Tibial artery (tissue), 4 donors: ENCODE data around the gene HLA-DMB.

Experiments used
- DNase-seq, 2 donors: peaks; one replicate each; pipeline ENCODE4 v3.0.0-alpha.2; 2019
- H3K27ac ChIP-seq, 2 donors: fragments of 200-600 bp; sonication (generic) in 1 of 2; 1 replicate in 1 of 2; 2 replicates in 1 of 2; pipeline ENCODE4 v1.5.1; 2018 to 2019; ENCODE audit warnings: mild to moderate bottlenecking in 1 of 2
- H3K27me3 ChIP-seq, 2 donors: fragments of 200-600 bp; sonication (generic) in 1 of 2; one replicate each; pipeline versions ENCODE4 v1.5.1 to v1.6.0; 2016 to 2019
- H3K36me3 ChIP-seq, 3 donors: fragments of 200-600 bp; sonication (generic) in 2 of 3; one replicate each; pipeline ENCODE4 v1.5.1; 2016 to 2019; ENCODE audit warnings: mild to moderate bottlenecking in 2 of 3
- H3K4me1 ChIP-seq, 4 donors: fragments of 200-600 bp; sonication (generic) in 2 of 4; 1 replicate in 3 of 4; 2 replicates in 1 of 4; pipeline ENCODE4 v1.5.1; 2016 to 2019
- H3K4me3 ChIP-seq, 2 donors: fragments of 200-600 bp; sonication (generic) in 1 of 2; 1 replicate in 1 of 2; 2 replicates in 1 of 2; pipeline ENCODE4 v1.5.1; 2018 to 2019; ENCODE audit warnings: mild to moderate bottlenecking in 2 of 2
- H3K9me3 ChIP-seq, 3 donors: fragments of 200-600 bp; sonication (generic) in 1 of 3; one replicate each; pipeline ENCODE4 v1.5.1; 2016 to 2019
- intact Hi-C: fragments of 100-400 bp; cut with DNase I; formaldehyde crosslinking; loops from one replicate; pipeline ENCODE4 v1.15.0; 2023; ENCODE audit warnings: low total_unique reads
- TF ChIP-seq, protein P1 (sequence below), 2 experiments: fragments of 200-600 bp in 1 of 2; fragments of 450-650 bp in 1 of 2; IDR thresholded peaks; one replicate each; pipeline ENCODE4 v1.5.1; 2017 to 2019; ENCODE audit warnings: antibody characterized with exemption in 2 of 2, mild to moderate bottlenecking in 1 of 2, moderate library complexity in 1 of 2

Gene HLA-DMB

DNA sequence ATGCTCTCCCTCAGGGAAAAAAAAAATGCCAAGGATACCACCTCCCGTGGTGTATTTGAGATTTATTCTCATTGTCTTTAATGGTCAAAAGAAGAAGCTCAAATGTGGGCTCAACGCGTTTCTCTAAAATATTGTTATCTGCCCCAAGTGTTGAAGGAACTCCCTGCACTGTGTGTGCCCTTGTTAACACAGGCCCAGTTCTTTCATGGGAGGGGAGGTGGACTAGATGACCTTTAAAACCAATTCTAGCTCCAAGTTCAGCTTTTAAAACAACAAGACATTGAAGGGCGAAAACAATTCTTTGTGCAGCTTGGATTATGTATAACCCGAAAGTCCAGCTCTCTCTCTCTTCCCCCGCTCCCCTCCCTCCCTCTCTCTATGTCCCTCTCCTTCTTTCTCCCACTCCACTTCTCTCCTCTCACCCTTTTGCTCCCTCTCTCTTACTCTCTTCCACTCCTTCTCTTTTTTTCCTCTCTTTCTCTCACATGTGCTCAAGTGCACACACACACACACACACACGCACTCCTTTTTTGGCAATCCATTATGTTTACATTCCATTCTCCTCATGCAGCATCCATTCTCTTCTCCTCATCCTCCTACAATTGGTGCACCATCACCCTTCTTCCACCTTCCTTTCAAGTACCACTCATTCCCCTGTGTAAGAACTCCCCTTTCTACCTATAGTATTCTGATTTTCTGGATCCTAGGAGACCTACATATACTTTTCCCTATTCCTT lies 8.5 kb downstream of the HLA-DMB start:
- Histone ChIP-seq H3K4me1 (no peaks in the 10 kb centered on the region), H3K27ac (no peak overlapping the region), H3K4me3 (no peak overlapping the region), H3K9me3 (no peaks in the 10 kb centered on the region), H3K36me3 (no peaks in the 10 kb centered on the region), H3K27me3 (no peaks in the 10 kb centered on the region)
- no peak for DNase-seq
- TF ChIP-seq, protein P1, sequence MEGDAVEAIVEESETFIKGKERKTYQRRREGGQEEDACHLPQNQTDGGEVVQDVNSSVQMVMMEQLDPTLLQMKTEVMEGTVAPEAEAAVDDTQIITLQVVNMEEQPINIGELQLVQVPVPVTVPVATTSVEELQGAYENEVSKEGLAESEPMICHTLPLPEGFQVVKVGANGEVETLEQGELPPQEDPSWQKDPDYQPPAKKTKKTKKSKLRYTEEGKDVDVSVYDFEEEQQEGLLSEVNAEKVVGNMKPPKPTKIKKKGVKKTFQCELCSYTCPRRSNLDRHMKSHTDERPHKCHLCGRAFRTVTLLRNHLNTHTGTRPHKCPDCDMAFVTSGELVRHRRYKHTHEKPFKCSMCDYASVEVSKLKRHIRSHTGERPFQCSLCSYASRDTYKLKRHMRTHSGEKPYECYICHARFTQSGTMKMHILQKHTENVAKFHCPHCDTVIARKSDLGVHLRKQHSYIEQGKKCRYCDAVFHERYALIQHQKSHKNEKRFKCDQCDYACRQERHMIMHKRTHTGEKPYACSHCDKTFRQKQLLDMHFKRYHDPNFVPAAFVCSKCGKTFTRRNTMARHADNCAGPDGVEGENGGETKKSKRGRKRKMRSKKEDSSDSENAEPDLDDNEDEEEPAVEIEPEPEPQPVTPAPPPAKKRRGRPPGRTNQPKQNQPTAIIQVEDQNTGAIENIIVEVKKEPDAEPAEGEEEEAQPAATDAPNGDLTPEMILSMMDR (IDR thresholded peaks at IDR 0.05): no peak
- intact Hi-C loops: loop anchor here (5.0 kb wide), 1 partner anchor 35 kb away; the partner anchor contains the start of gene BRD2

DNA sequence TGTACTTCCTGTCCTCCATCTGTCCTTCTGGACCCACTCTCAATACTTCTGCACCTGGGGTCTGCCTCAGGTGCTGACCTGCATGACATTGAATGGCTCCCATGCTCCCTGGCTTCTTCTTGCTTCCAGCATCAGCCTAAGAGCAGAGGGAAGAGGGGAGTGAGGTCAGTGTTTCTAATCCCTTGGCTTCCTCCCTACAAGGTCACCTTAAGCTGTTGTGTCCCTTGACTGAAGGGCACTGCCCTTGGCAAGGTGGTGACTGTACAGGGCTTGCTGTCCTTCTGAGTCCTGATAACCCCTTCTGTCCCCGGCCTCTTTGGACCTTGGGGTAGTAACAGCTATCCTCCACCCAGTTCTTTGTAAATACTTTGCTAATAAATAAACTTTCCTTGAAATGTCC lies 9.6 kb downstream of the HLA-DMB start:
- no peaks in the 10 kb centered on the region for H3K36me3 ChIP-seq
- intact Hi-C loops: loop anchor here (5.0 kb wide), 1 partner anchor 36 kb away; the partner anchor contains the start of gene BRD2
- TF ChIP-seq, protein P1 (IDR thresholded peaks at IDR 0.05): no peak
- H3K4me1 ChIP-seq: no peaks in the 10 kb centered on the region
- no peaks in the 10 kb centered on the region for H3K27me3 ChIP-seq
- H3K9me3 ChIP-seq: no peaks in the 10 kb centered on the region
- no peak overlapping the region for H3K27ac ChIP-seq
- H3K4me3 ChIP-seq: no peak overlapping the region
- DNase-seq: no peak

DNA sequence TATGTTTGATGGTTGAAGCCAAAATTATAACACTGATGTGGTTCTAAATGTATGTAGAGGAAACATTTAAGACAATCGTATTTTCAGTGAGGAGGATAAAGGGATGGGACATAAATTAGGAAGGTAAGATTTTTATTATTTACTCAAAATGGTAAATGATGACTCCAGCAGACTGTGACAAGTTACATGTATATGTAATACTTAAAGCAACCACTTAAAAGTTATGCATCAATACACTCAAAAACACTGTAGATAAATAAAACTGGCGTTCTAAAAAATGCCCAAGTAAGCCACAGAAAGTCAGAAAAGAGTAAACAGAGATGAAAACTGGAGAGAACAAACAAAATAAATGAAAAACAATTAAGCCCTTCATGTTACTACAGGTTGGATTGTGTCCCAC lies 18.7 kb downstream of the HLA-DMB start:
- TF ChIP-seq, protein P1 (IDR thresholded peaks at IDR 0.05): no peak
- H3K4me1 ChIP-seq: no peaks in the 10 kb centered on the region
- DNase-seq: no peak
- no peaks in the 10 kb centered on the region for H3K9me3 ChIP-seq
- H3K36me3 ChIP-seq: no peaks in the 10 kb centered on the region
- H3K27ac ChIP-seq: no peak overlapping the region
- peaks cover 0 to 49% of the 10 kb centered on the region in 2 donors for H3K27me3 ChIP-seq
- intact Hi-C loops: no loop called here
- no peak overlapping the region for H3K4me3 ChIP-seq

DNA sequence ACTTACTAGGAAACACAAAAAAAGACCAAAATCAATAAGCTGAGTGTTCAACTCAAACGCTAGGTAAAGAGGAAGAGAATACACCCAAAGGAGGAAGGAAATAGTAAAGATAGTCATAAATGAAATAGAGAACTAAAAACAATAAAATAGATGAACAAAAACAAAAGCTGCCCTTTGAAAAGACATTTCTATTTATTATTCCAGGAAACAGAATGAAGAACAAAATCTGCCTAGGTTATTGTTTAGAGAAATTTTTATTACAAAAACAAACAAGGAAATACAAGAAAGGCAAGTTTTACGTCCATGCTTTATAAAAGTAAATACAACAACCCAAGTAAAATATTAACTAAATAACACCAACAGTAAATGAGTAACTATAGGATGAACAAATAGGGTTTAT lies 20.1 kb downstream of the HLA-DMB start:
- TF ChIP-seq, protein P1 (IDR thresholded peaks at IDR 0.05): no peak
- H3K9me3 ChIP-seq: no peaks in the 10 kb centered on the region
- H3K4me3 ChIP-seq: no peak overlapping the region
- DNase-seq: no peak
- no peaks in the 10 kb centered on the region for H3K4me1 ChIP-seq
- no peaks in the 10 kb centered on the region for H3K36me3 ChIP-seq
- H3K27ac ChIP-seq: no peak overlapping the region
- intact Hi-C loops: no loop called here
- H3K27me3 ChIP-seq: peaks cover 0 to 48% of the 10 kb centered on the region in 2 donors

DNA sequence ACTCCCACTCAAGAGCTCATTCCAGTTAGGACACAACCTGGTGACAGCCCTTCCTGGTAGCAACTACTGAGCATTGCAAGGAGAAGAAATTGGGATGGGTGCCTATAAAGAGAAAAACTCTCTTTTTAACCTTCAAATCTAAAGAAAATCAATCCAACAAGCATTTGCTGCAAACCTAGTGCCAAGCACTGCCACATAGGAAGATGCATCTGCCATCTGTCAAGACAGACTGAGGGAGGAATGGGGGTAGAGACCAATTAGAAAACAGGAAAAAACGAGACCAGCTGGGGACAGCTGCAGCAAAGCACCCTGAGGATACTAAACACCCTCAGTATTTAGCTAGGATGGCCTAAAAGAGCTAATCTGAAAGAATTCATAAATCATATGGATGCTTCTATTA lies 27.9 kb downstream of the HLA-DMB start:
- Histone ChIP-seq H3K27me3 (peaks cover 0 to 18% of the 10 kb centered on the region in 2 donors), H3K9me3 (no peaks in the 10 kb centered on the region), H3K4me3 (no peak overlapping the region), H3K27ac (no peak overlapping the region), H3K36me3 (no peaks in the 10 kb centered on the region), H3K4me1 (no peaks in the 10 kb centered on the region)
- TF ChIP-seq, protein P1 (IDR thresholded peaks at IDR 0.05): no peak
- intact Hi-C loops: no loop called here
- DNase-seq: no peak
